ENCODE measurements around the gene ERLIN1. TPM values are rescaled to one million over a fixed set of nuclear protein-coding genes. Genes with fewer than 3 reads are reported as not detected.

ERLIN1 gene
- total RNA-seq, 1 donor from 2014 or later: 49.5 TPM

DNA sequence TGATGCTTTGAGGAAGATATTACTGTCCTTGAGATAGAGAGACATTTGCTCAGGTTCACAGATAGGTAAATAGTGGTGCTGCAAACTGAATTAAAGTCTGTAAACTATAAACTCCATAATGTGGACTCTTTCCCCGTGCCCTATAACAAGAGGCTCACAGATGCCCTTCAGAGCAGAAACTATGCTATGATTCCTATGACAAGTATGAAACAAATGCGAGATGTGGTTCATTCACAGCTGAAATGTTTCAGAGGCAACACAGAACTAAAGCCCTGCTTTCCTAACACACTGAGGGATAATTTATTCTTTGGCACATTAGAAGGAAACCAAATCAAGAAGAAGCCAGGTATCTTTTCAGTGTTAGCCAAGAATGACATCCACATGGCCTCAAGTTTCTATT is 30.2 kb upstream of the ERLIN1 start:
- Mint-ChIP-seq H3K27me3 (no peaks in the 10 kb centered on the region), H3K27ac (no peak overlapping the region), H3K36me3 (ENCODE audit: insufficient read depth) (peaks cover 20% of the 10 kb centered on the region), H3K9me3 (ENCODE audit: low read depth) (no peaks in the 10 kb centered on the region), H3K4me1 (ENCODE audit: low read depth) (no peaks in the 10 kb centered on the region), H3K4me3 (ENCODE audit: low read depth) (no peak overlapping the region)
- TF ChIP-seq, protein P1, sequence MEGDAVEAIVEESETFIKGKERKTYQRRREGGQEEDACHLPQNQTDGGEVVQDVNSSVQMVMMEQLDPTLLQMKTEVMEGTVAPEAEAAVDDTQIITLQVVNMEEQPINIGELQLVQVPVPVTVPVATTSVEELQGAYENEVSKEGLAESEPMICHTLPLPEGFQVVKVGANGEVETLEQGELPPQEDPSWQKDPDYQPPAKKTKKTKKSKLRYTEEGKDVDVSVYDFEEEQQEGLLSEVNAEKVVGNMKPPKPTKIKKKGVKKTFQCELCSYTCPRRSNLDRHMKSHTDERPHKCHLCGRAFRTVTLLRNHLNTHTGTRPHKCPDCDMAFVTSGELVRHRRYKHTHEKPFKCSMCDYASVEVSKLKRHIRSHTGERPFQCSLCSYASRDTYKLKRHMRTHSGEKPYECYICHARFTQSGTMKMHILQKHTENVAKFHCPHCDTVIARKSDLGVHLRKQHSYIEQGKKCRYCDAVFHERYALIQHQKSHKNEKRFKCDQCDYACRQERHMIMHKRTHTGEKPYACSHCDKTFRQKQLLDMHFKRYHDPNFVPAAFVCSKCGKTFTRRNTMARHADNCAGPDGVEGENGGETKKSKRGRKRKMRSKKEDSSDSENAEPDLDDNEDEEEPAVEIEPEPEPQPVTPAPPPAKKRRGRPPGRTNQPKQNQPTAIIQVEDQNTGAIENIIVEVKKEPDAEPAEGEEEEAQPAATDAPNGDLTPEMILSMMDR (IDR thresholded peaks at IDR 0.05; ENCODE audit: unreplicated experiment): no peak
- DNase-seq (ENCODE audit: low spot score, unreplicated experiment): no peak

DNA sequence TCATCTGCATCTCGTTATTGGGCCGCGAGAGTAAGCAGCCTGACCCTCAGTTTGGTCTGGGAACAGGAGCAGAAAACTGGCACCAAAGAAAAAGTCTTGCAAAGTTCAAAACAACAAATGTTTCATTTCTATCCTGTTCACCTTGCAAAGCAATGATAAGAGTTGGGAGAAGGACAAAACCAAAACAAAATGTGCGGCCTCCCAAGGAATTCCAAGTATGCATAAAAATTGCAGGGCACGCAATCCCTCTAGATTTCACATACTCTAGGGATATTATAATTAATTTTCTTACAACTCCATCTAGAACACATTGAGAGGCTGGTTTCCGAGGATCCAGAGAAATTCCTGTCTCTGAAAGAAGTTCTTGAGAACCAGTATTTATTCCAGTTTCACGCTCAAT is 23.5 kb upstream of the ERLIN1 start:
- Mint-ChIP-seq H3K4me3 (ENCODE audit: low read depth) (no peak overlapping the region), H3K4me1 (ENCODE audit: low read depth) (no peaks in the 10 kb centered on the region), H3K9me3 (ENCODE audit: low read depth) (no peaks in the 10 kb centered on the region), H3K27me3 (no peaks in the 10 kb centered on the region), H3K36me3 (ENCODE audit: insufficient read depth) (peaks cover 13% of the 10 kb centered on the region), H3K27ac (no peak overlapping the region)
- TF ChIP-seq, protein P1 (IDR thresholded peaks at IDR 0.05; ENCODE audit: unreplicated experiment): no peak
- no peak for DNase-seq (ENCODE audit: low spot score, unreplicated experiment)

DNA sequence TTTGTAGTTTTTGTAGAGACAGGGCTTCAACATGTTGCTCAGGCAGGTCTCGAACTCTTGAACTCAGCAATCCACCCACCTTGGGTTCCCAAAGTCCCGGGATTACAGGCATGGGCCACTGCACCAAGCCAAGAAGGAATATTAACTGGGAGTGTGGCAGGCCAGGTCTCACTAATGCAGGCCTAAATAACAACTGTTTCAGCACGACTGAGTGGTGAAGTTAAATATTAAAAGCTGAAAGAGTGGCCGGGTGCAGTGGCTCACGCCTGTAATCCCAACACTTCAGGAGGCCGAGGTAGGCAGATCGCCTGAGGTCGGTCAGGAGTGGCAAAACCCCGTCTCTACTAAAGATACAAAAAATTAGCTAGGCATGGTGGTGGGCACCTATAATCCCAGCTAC is 22.4 kb upstream of the ERLIN1 start:
- no peaks in the 10 kb centered on the region for H3K9me3 Mint-ChIP-seq (ENCODE audit: low read depth)
- no peak overlapping the region for H3K27ac Mint-ChIP-seq
- no peaks in the 10 kb centered on the region for H3K4me1 Mint-ChIP-seq (ENCODE audit: low read depth)
- no peak for DNase-seq (ENCODE audit: low spot score, unreplicated experiment)
- peaks cover 16% of the 10 kb centered on the region for H3K36me3 Mint-ChIP-seq (ENCODE audit: insufficient read depth)
- no peak overlapping the region for H3K4me3 Mint-ChIP-seq (ENCODE audit: low read depth)
- TF ChIP-seq, protein P1 (IDR thresholded peaks at IDR 0.05; ENCODE audit: unreplicated experiment): no peak
- H3K27me3 Mint-ChIP-seq: no peaks in the 10 kb centered on the region

DNA sequence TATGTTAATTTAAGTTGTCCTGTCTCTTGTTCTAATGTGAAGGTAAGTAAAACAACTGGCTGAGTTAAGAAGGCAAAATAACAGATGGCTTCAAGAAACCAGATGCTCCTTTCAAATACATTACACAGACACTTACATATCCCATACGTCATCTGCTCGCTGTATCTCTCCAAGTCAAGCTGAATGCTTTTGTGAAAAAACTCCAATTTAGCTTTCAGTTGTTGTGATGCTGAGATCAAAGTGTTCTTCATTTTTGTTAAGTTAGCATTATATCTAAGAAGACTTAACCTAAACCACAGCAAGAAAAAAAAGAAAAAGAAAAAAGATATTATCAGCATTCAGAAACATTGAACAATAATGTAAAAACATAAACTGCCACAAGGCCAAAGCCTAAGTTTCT is 18.5 kb upstream of the ERLIN1 start:
- Mint-ChIP-seq H3K36me3 (ENCODE audit: insufficient read depth) (peaks cover 20% of the 10 kb centered on the region), H3K4me3 (ENCODE audit: low read depth) (no peak overlapping the region), H3K27ac (no peak overlapping the region), H3K4me1 (ENCODE audit: low read depth) (no peaks in the 10 kb centered on the region), H3K27me3 (no peaks in the 10 kb centered on the region), H3K9me3 (ENCODE audit: low read depth) (no peaks in the 10 kb centered on the region)
- no peak for DNase-seq (ENCODE audit: low spot score, unreplicated experiment)
- TF ChIP-seq, protein P1 (IDR thresholded peaks at IDR 0.05; ENCODE audit: unreplicated experiment): no peak

DNA sequence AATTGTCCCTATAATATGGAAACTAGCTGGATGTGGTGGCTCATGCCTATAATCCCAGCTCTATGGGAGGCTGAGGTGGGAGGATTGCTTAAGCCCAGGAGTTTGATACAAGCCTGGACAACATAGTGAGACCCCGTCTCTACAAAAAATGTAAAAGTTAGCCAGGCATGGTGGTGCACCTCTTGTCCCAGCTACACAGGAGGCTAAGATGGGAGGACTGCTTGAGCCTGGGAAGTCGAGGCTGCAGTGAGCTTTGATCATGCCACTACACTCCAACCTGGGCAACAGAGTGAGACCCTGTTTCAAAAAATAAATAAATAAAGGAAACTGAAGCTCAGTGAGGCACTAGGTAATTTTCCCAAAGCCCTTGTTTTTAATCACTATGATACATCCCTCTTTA is 15.7 kb upstream of the ERLIN1 start:
- Mint-ChIP-seq H3K4me3 (ENCODE audit: low read depth) (no peak overlapping the region), H3K27ac (no peak overlapping the region), H3K27me3 (no peaks in the 10 kb centered on the region), H3K36me3 (ENCODE audit: insufficient read depth) (peaks cover 21% of the 10 kb centered on the region), H3K9me3 (ENCODE audit: low read depth) (no peaks in the 10 kb centered on the region), H3K4me1 (ENCODE audit: low read depth) (no peaks in the 10 kb centered on the region)
- TF ChIP-seq, protein P1 (IDR thresholded peaks at IDR 0.05; ENCODE audit: unreplicated experiment): no peak
- DNase-seq (ENCODE audit: low spot score, unreplicated experiment): no peak
